GM12878 (cell line): ENCODE data around the gene YARS1. TPM values are rescaled to one million over a fixed set of nuclear protein-coding genes. Genes with fewer than 3 reads are reported as not detected.

Source experiments
- ATAC-seq: fragments of 200-7000 bp; cut with Tn5 transposase; 3 replicates; pipeline ENCODE4 v1.9.1; 2020; ENCODE audit warnings: mild to moderate bottlenecking, moderate library complexity
- BruUV-seq: library from RNA; stranded (reverse); fragments of 400-500 nt; replicated peaks from 2 replicates; lab custom pipeline; 2021; lab: Mats Ljungman, UMichigan
- CTCF ChIA-PET: fragments of 300-600 bp; sonication (Branson Sonifier 250); formaldehyde crosslinking; extraction: SDS; loops from one replicate; lab custom pipeline; 2021; ENCODE audit warnings: inconsistent platforms; lab: Yijun Ruan, JAX
- POLR2A ChIA-PET: fragments of 350-600 bp; formaldehyde crosslinking; extraction: SDS; loops from one replicate; lab custom pipeline; 2021; ENCODE audit warnings: inconsistent platforms; lab: Charles Lee
- RAD21 ChIA-PET: fragments of 300-600 bp; sonication (Branson Sonifier 250); formaldehyde crosslinking; loops from one replicate; lab custom pipeline; 2023; ENCODE audit warnings: antibody characterized with exemption; ENCODE audit not compliant: unreplicated experiment; lab: Charles Lee
- SMC1A ChIA-PET: fragments of 300-600 bp; sonication (Branson Sonifier 250); formaldehyde crosslinking; loops from one replicate; lab custom pipeline; 2023; ENCODE audit not compliant: unreplicated experiment, uncharacterized antibody; lab: Charles Lee
- DNase-seq: peaks from one replicate; pipeline ENCODE4 v3.0.0-alpha.2; 2011; ENCODE audit warnings: low read depth, low spot score
- FAIRE-seq: peaks from 3 replicates; lab custom pipeline; 2011; peaks lifted over from hg19 to GRCh38; lab: Jason Lieb, UNC
- H2AFZ ChIP-seq: 2 replicates; pipeline ENCODE4 v1.6.0; 2011; ENCODE audit warnings: low read depth, low read length, control low read depth; ENCODE audit not compliant: control insufficient read depth
- H3K27ac ChIP-seq: 2 replicates; pipeline ENCODE4 v1.5.1; 2011; ENCODE audit warnings: control low read depth; ENCODE audit not compliant: control insufficient read depth, insufficient read depth
- H3K27me3 ChIP-seq, 2 experiments: replicated peaks in 1 of 2; 2 replicates each; pipeline versions ENCODE4 v1.6.0 to v1.6.1; 2011; ENCODE audit warnings: low read length in 1 of 2; ENCODE audit not compliant: control insufficient read depth in 2 of 2, insufficient read depth in 2 of 2
- H3K36me3 ChIP-seq, 2 experiments: 2 replicates each; pipeline ENCODE4 v1.5.1; 2011; ENCODE audit warnings: low read length in 1 of 2; ENCODE audit not compliant: control insufficient read depth in 2 of 2, insufficient read depth in 2 of 2
- H3K4me1 ChIP-seq: 2 replicates; pipeline ENCODE4 v1.6.1; 2011; ENCODE audit warnings: mild to moderate bottlenecking, low read length, moderate library complexity, mixed read lengths; ENCODE audit not compliant: control insufficient read depth, insufficient read depth
- H3K4me2 ChIP-seq: 2 replicates; pipeline ENCODE4 v1.6.0; 2011; ENCODE audit warnings: control low read depth; ENCODE audit not compliant: control insufficient read depth, insufficient read depth
- H3K4me3 ChIP-seq: fragments of 200-600 bp; sonication (generic); 2 replicates; pipeline ENCODE4 v1.5.1; 2016
- H3K79me2 ChIP-seq: 2 replicates; pipeline ENCODE4 v1.6.0; 2011; ENCODE audit warnings: low read length; ENCODE audit not compliant: control insufficient read depth, insufficient read depth
- H3K9ac ChIP-seq: 2 replicates; pipeline ENCODE4 v1.8.0; 2011; ENCODE audit warnings: low read length, control low read depth, mixed read lengths; ENCODE audit not compliant: control insufficient read depth, insufficient read depth
- H3K9me3 ChIP-seq: replicated peaks from 3 replicates; pipeline ENCODE4 v1.5.1; 2011; ENCODE audit warnings: mild to moderate bottlenecking, low read length; ENCODE audit not compliant: control insufficient read depth, insufficient read depth
- H4K20me1 ChIP-seq: 2 replicates; pipeline ENCODE4 v1.6.0; 2011; ENCODE audit not compliant: control insufficient read depth, insufficient read depth
- ATF2 ChIP-seq: IDR thresholded peaks from 2 replicates; pipeline ENCODE4 v1.6.1; 2012; ENCODE audit warnings: low read length, inconsistent platforms
- EGR1 ChIP-seq, 2 experiments: IDR thresholded peaks; 1 replicate in 1 of 2; 2 replicates in 1 of 2; pipeline ENCODE4 v1.6.1; 2011 to 2012; ENCODE audit warnings: low read depth in 2 of 2, low read length in 2 of 2, borderline replicate concordance in 1 of 2, mild to moderate bottlenecking in 1 of 2, moderate library complexity in 1 of 2
- HCFC1 ChIP-seq: fragments of 150-350 bp; IDR thresholded peaks from 2 replicates; pipeline ENCODE4 v1.6.1; 2014; ENCODE audit warnings: low read length
- HDAC2 ChIP-seq: fragments of 200-600 bp; sonication (generic); IDR thresholded peaks from 2 replicates; pipeline ENCODE4 v1.6.1; 2017
- NBN ChIP-seq: fragments of 450-650 bp; IDR thresholded peaks from 2 replicates; pipeline ENCODE4 v1.6.1; 2016
- POU2F2 ChIP-seq: IDR thresholded peaks from 3 replicates; pipeline ENCODE4 v1.6.1; 2011; ENCODE audit warnings: low read depth, mild to moderate bottlenecking, low read length, borderline replicate concordance
- RAD51 ChIP-seq: fragments of 450-650 bp; IDR thresholded peaks from 2 replicates; pipeline ENCODE4 v1.6.1; 2016; ENCODE audit warnings: moderate library complexity, mild to moderate bottlenecking, inconsistent platforms
- RCOR1 ChIP-seq: conservative IDR thresholded peaks from 2 replicates; pipeline ENCODE4 v1.6.1; 2012; ENCODE audit warnings: low read depth, low read length, improper control_type of control experiment
- RFX5 ChIP-seq: IDR thresholded peaks from 2 replicates; pipeline ENCODE4 v1.6.1; 2011; ENCODE audit warnings: low read depth, low read length, improper control_type of control experiment
- SIN3A ChIP-seq: IDR thresholded peaks from 2 replicates; pipeline ENCODE4 v1.6.1; 2012; ENCODE audit warnings: low read depth, low read length, improper control_type of control experiment
- SRF ChIP-seq, 2 experiments: IDR thresholded peaks; 2 replicates each; pipeline ENCODE4 v1.6.1; 2011; ENCODE audit warnings: low read depth in 2 of 2, low read length in 2 of 2, mild to moderate bottlenecking in 1 of 2, moderate library complexity in 1 of 2
- TARDBP ChIP-seq: IDR thresholded peaks from 2 replicates; pipeline ENCODE4 v1.6.1; 2016; ENCODE audit warnings: borderline replicate concordance
- TCF12 ChIP-seq: IDR thresholded peaks from 2 replicates; pipeline ENCODE4 v1.6.1; 2011; ENCODE audit warnings: low read depth, mild to moderate bottlenecking, low read length
- ZNF592 ChIP-seq: fragments of 450-650 bp; IDR thresholded peaks from 2 replicates; pipeline ENCODE4 v1.6.1; 2017; ENCODE audit warnings: mild to moderate bottlenecking, moderate library complexity
- WGBS: methylation state at CpG from one replicate; pipeline ENCODE4 v1.1.6; 2016; ENCODE audit warnings: low lambda C conversion rate; ENCODE audit not compliant: insufficient replicate concordance, insufficient coverage; ENCODE audit errors: missing lambda C conversion rate; 5-methylcytosine and 5-hydroxymethylcytosine counted together
- in situ Hi-C: fragments of 300-500 bp; cut with MboI; formaldehyde crosslinking; loops from 9 replicates; pipeline ENCODE4 v1.14.3; 2018; ENCODE audit warnings: mixed read lengths
- intact Hi-C: fragments of 100-400 bp; cut with micrococcal nuclease; formaldehyde crosslinking; loops from one replicate; pipeline ENCODE4 v1.14.2; 2022; ENCODE audit not compliant: unreplicated experiment
- polyA plus RNA-seq, 11 experiments: library from polyadenylated mRNA; depleted of rRNA in 4 of 11; unstranded in 6 of 11; stranded (reverse) in 5 of 11; fragments of >200 nt; fragmentation: Nextera tagmentation in 4 of 11; fragmentation: Illumina TruSeq in 1 of 11; extraction: Ambion mirVana in 4 of 11; extraction: Trizol in 1 of 11; gene quantifications; 1 replicate in 1 of 11; 2 replicates in 10 of 11; pipeline versions ENCODE4 v1.2.1 to v1.2.3, GENCODE V29; 2011 to 2016; ENCODE audit warnings: inconsistent platforms in 2 of 11, missing spikeins in 2 of 11, low read depth in 1 of 11
- total RNA-seq, 4 experiments: library from RNA; depleted of rRNA in 3 of 4; stranded (reverse); fragments of >200 nt in 3 of 4; fragmentation: Illumina TruSeq in 1 of 4; extraction: Trizol in 1 of 4; gene quantifications; 2 replicates each; pipeline versions ENCODE4 v1.2.1 to v1.2.3, GENCODE V29; 2013 to 2021

YARS1 gene
- total and polyA plus RNA-seq, 10 of the 15 experiments (the other 5 are each of a cell fraction or from before 2014, with no cell fraction given): 39.9 to 202 (median 136) TPM

- 57% methylated on average over 7 of the region's 7 CpGs for WGBS
- Histone ChIP-seq H3K27me3 (peaks cover 0 to 1% of the 10 kb centered on the region in 2 experiments; a peak in 1 of 4 replicates), H3K36me3 (no peaks in the 10 kb centered on the region), H3K4me2 (no peak overlapping the region), H3K4me1 (peaks cover 9% of the 10 kb centered on the region), H4K20me1 (no peaks in the 10 kb centered on the region), H3K9ac (no peak overlapping the region), H2AFZ (no peak overlapping the region), H3K79me2 (no peaks in the 10 kb centered on the region), H3K27ac (no peak overlapping the region), H3K4me3 (no peak overlapping the region), H3K9me3 (no peaks in the 10 kb centered on the region)
- no TSS peak for BruUV-seq
- DNase-seq (no peak), ATAC-seq (no peak), FAIRE-seq (no peak)
- ChIA-PET SMC1A (interaction anchor here (0.8 to 1.4 kb wide), 2 partner anchors 12 to 45 kb away, joined by 3 to 5 read pairs; no protein-coding TSS in a partner anchor), POLR2A (no interaction called here), CTCF (interaction anchor here (0.9 to 1.4 kb wide), 5 partner anchors 16 to 147 kb away, joined by 3 to 5 read pairs (median 3); no protein-coding TSS in a partner anchor), RAD21 (interaction anchor here (0.9 to 2.2 kb wide), 4 partner anchors 16 to 208 kb away, joined by 3 to 10 read pairs (median 4); no protein-coding TSS in a partner anchor)
- no peak for TF ChIP-seq RAD51
- no peak for TF ChIP-seq NBN
- TF ChIP-seq TARDBP: no peak
- TF ChIP-seq RFX5: no peak
- TF ChIP-seq TCF12: no peak
- no peak for TF ChIP-seq POU2F2
- no peak for TF ChIP-seq HDAC2
- no peak for TF ChIP-seq SRF (IDR thresholded peaks at IDR 0.05; ENCODE audit: low read depth in 2 of 2, low read length in 2 of 2)
- no peak for TF ChIP-seq ATF2
- TF ChIP-seq SIN3A: no peak
- TF ChIP-seq ZNF592: no peak
- no peak for TF ChIP-seq HCFC1
- no peak for TF ChIP-seq RCOR1
- TF ChIP-seq EGR1 (IDR thresholded peaks at IDR 0.05; ENCODE audit: borderline replicate concordance in 1 of 2, low read depth in 2 of 2, low read length in 2 of 2): no peak
- intact Hi-C loops (no loop called here), in situ Hi-C loops (no loop called here)
These were observed 88.6 kb downstream of the YARS1 start for GRCh38 chr1:32728413-32729077.
